Activated CD8-positive, alpha-beta T cell treated with anti-CD3 and anti-CD28 coated beads for 36 hours (primary cell): ENCODE measurements around the gene CPN2. TPM values are rescaled to one million over a fixed set of nuclear protein-coding genes. Genes with fewer than 3 reads are reported as not detected.

Source experiments
- ATAC-seq: fragments of 200-7000 bp; cut with Tn5 transposase; one replicate; pipeline ENCODE4 v1.10.0; 2021; ENCODE audit warnings: mild to moderate bottlenecking, moderate library complexity
- CTCF ChIA-PET: fragments of 350-600 bp; sonication (Branson Sonifier 250); formaldehyde crosslinking; loops from one replicate; lab custom pipeline; 2021; ENCODE audit warnings: antibody characterized with exemption; lab: Charles Lee
- POLR2A ChIA-PET: fragments of 350-600 bp; sonication (Branson Sonifier 250); formaldehyde crosslinking; loops from one replicate; lab custom pipeline; 2021; ENCODE audit warnings: antibody characterized with exemption; lab: Charles Lee
- DNase-seq: peaks from one replicate; pipeline ENCODE4 v3.0.0-alpha.2; 2020
- H3K27ac Mint-ChIP-seq: one replicate; pipeline ENCODE4 v1.8.0; 2021; ENCODE audit warnings: mild to moderate bottlenecking, mixed read lengths
- H3K27me3 Mint-ChIP-seq: one replicate; pipeline ENCODE4 v1.8.0; 2021; ENCODE audit warnings: mixed read lengths
- H3K36me3 Mint-ChIP-seq: one replicate; pipeline ENCODE4 v1.8.0; 2021; ENCODE audit warnings: low read depth, mixed read lengths
- H3K4me1 Mint-ChIP-seq: one replicate; pipeline ENCODE4 v1.8.0; 2021; ENCODE audit warnings: low read depth, mixed read lengths
- H3K4me3 Mint-ChIP-seq: one replicate; pipeline ENCODE4 v1.8.0; 2021; ENCODE audit warnings: mild to moderate bottlenecking, moderate library complexity, mixed read lengths
- H3K9me3 Mint-ChIP-seq: one replicate; pipeline ENCODE4 v1.8.0; 2021; ENCODE audit warnings: mixed read lengths
- CTCF ChIP-seq: fragments of 200-600 bp; IDR thresholded peaks from one replicate; pipeline ENCODE4 v1.8.0; 2022; ENCODE audit warnings: antibody characterized with exemption, mild to moderate bottlenecking
- intact Hi-C: fragments of 100-400 bp; cut with micrococcal nuclease; formaldehyde crosslinking; loops from one replicate; pipeline ENCODE4 v1.10.0; 2022
- total RNA-seq, 2 experiments: library from RNA; stranded (reverse); gene quantifications; one replicate each; pipeline ENCODE4 v1.2.3, GENCODE V29; 2021

CPN2 gene
- total RNA-seq, 2 experiments from 2014 or later = not detected

- DNase-seq (no peak), ATAC-seq (no peak)
- Mint-ChIP-seq H3K9me3 (no peaks in the 10 kb centered on the region), H3K27me3 (peaks cover 5% of the 10 kb centered on the region), H3K36me3 (no peaks in the 10 kb centered on the region), H3K4me3 (no peak overlapping the region), H3K4me1 (no peaks in the 10 kb centered on the region), H3K27ac (no peak overlapping the region)
- CTCF ChIA-PET = interaction anchor here (1.0 to 2.0 kb wide), 3 partner anchors 38 to 48 kb away, joined by 3 to 7 read pairs (median 4); no protein-coding TSS in a partner anchor
- intact Hi-C loops = no loop called here
- TF ChIP-seq CTCF = no peak
- POLR2A ChIA-PET = no interaction called here
Observed at GRCh38 chr3:194382892-194383223, 31.7 kb upstream of the CPN2 start.

- CTCF ChIA-PET = interaction anchor here (1.0 to 2.0 kb wide), 3 partner anchors 37 to 48 kb away, joined by 3 to 7 read pairs (median 4); no protein-coding TSS in a partner anchor
- H3K27ac Mint-ChIP-seq = no peak overlapping the region
- no peak for ATAC-seq
- no peaks in the 10 kb centered on the region for H3K4me1 Mint-ChIP-seq
- no peaks in the 10 kb centered on the region for H3K36me3 Mint-ChIP-seq
- no peaks in the 10 kb centered on the region for H3K9me3 Mint-ChIP-seq
- no peak for TF ChIP-seq CTCF
- POLR2A ChIA-PET = no interaction called here
- no peak for DNase-seq
- H3K27me3 Mint-ChIP-seq = peaks cover 5% of the 10 kb centered on the region
- intact Hi-C loops = no loop called here
- no peak overlapping the region for H3K4me3 Mint-ChIP-seq
Observed at GRCh38 chr3:194382196-194382891, 31.2 kb upstream of the CPN2 start.

- peaks cover 5% of the 10 kb centered on the region for H3K27me3 Mint-ChIP-seq
- CTCF ChIA-PET = interaction anchor here (1.0 kb wide), 1 partner anchor 36 kb away, joined by 6 read pairs; no protein-coding TSS in a partner anchor
- H3K4me1 Mint-ChIP-seq = no peaks in the 10 kb centered on the region
- H3K36me3 Mint-ChIP-seq = no peaks in the 10 kb centered on the region
- DNase-seq (no peak), ATAC-seq (no peak)
- intact Hi-C loops = no loop called here
- POLR2A ChIA-PET = no interaction called here
- H3K27ac Mint-ChIP-seq = no peak overlapping the region
- no peaks in the 10 kb centered on the region for H3K9me3 Mint-ChIP-seq
- H3K4me3 Mint-ChIP-seq = no peak overlapping the region
- no peak for TF ChIP-seq CTCF
Observed at GRCh38 chr3:194381460-194381875, 30.3 kb upstream of the CPN2 start.

GRCh38 chr3:194380326-194380725 is 29.2 kb upstream of the CPN2 start:
- DNase-seq = no peak
- Mint-ChIP-seq H3K4me1 (no peaks in the 10 kb centered on the region), H3K9me3 (no peaks in the 10 kb centered on the region), H3K36me3 (no peaks in the 10 kb centered on the region), H3K27me3 (peaks cover 5% of the 10 kb centered on the region), H3K27ac (no peak overlapping the region), H3K4me3 (no peak overlapping the region)
- ChIA-PET POLR2A (no interaction called here), CTCF (interaction anchor here (1.0 kb wide), 1 partner anchor 35 kb away, joined by 6 read pairs; no protein-coding TSS in a partner anchor)
- no peak for TF ChIP-seq CTCF
- intact Hi-C loops = no loop called here
- ATAC-seq = no peak

- DNase-seq (no peak), ATAC-seq (no peak)
- Mint-ChIP-seq H3K36me3 (no peaks in the 10 kb centered on the region), H3K27me3 (peaks cover 5% of the 10 kb centered on the region), H3K9me3 (no peaks in the 10 kb centered on the region), H3K4me1 (no peaks in the 10 kb centered on the region), H3K4me3 (no peak overlapping the region), H3K27ac (no peak overlapping the region)
- intact Hi-C loops = no loop called here
- ChIA-PET POLR2A (interaction anchor here (1.1 kb wide), 1 partner anchor 12 kb away, joined by 3 read pairs; no protein-coding TSS in a partner anchor), CTCF (interaction anchor here (1.2 kb wide), 1 partner anchor 18 kb away, joined by 3 read pairs; no protein-coding TSS in a partner anchor)
- TF ChIP-seq CTCF = no peak
Observed at GRCh38 chr3:194379651-194380050, 28.5 kb upstream of the CPN2 start.
